ENCODE measurements around the gene GOT2. TPM values are rescaled to one million over a fixed set of nuclear protein-coding genes. Genes with fewer than 3 reads are reported as not detected.
"Not testable (repeated sequence)": the region's sequence is repeated elsewhere in the genome, so short reads cannot be mapped to it uniquely, and the experiment has no call there.

GOT2 gene
- 100 to 1,000 TPM in 2 of 4 donors, 10 to 100 TPM in 2; 48.4 to 108 (median 100) TPM for polyA plus RNA-seq (ENCODE audit: insufficient read length in 4 of 4)

- peak; percentile 47 to 72 (median 65) for DNase-seq (ENCODE audit: low read depth in 4 of 4, low spot score in 3 of 4)
These were observed at the start of gene GOT2 for GRCh38 chr16:58733671-58734458. Gene GOT2, minus strand, starts transcription at chr16:58734316. Its CDS starts 88 bp downstream, at chr16:58734228.

DNA sequence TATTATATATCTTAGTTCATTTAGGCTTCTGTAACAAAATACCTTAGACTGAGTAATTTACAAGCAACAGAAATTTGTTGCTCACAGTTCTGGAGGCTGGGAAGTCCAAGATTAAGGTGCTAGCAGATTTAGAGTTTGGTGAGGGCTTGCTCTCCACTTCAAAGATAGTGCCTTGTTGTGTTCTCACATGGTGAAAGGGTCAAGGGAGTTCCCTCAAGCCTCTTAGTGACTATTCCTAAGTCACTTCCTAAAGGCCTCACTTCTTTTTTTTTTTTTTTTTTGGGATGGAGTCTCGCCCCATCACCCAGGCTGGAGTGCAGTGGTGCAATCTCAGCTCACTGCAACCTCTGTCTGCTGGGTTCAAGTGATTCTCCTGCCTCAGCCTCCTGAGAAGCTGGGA, 45.2 kb upstream of the GOT2 start:
- DNase-seq (ENCODE audit: low read depth in 4 of 4, low spot score in 3 of 4) = not testable (repeated sequence)

DNA sequence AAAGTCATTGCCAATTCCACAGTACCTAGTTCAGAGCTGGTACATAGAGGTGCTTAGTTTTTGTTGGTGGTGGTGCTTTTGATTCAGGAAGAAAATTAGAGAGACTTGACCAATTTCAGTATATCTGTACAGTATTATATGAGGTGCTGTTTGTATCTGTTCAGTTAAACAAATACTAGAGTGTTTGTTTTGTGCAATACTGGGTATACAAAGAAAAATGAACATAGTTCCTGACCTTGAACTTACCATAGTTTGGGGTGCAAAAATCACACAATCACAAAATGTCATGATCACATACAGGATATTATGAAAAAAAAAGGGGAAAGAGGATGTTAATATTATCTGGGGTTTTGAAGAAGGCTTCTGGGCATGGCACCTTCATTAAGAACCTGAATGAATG, 39.8 kb upstream of the GOT2 start:
- no peak for DNase-seq (ENCODE audit: low read depth in 4 of 4, low spot score in 3 of 4)

DNA sequence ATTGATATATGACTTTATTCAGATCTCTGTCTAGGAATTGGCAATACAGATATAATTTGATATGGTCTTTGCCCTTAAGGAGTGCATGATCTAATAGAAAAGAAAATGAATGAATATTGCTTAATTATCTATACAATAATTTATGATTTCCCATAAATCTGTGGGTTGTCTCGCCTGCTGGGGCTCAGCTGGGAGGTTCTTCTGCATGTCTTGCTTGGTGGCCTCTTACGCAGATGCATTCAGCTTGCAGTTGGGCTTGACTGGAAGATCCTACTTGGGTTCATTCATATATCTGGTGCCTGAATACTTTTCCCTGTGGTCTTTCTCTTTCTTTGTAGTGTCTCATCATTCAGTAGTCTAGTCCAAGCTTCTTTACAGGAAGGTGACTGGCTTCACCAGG, 34.0 kb upstream of the GOT2 start:
- no peak for DNase-seq (ENCODE audit: low read depth in 4 of 4, low spot score in 3 of 4)

DNA sequence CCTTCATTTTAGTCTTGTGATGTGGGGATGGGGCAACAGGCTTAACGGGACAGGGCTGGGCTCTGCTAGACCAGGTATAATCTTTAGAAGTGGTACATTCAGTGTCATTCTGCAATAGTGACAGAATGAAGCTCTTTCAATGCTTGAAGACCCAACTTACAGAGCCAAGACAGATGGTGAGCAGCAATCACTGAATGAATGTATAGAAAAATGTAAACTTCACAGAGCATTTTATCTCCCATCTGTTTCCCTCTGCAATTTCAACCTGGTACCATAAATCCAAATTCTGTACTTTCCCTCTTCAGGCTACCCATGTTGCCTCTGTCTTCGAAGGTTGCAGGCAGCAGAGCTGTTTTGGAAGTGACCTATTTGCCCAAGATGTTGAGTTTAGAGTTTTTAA, 33.5 kb upstream of the GOT2 start:
- DNase-seq (ENCODE audit: low read depth in 4 of 4, low spot score in 3 of 4) = no peak

- no peak for DNase-seq (ENCODE audit: low read depth in 4 of 4, low spot score in 3 of 4)
These were observed 22.7 kb upstream of the GOT2 start for GRCh38 chr16:58756650-58757332.

GRCh38 chr16:58755989-58756649, 22.0 kb upstream of the GOT2 start:
- peak in 3 of 4 donors; percentile 35 to 61 (median 45) for DNase-seq (ENCODE audit: low read depth in 4 of 4, low spot score in 3 of 4)

DNA sequence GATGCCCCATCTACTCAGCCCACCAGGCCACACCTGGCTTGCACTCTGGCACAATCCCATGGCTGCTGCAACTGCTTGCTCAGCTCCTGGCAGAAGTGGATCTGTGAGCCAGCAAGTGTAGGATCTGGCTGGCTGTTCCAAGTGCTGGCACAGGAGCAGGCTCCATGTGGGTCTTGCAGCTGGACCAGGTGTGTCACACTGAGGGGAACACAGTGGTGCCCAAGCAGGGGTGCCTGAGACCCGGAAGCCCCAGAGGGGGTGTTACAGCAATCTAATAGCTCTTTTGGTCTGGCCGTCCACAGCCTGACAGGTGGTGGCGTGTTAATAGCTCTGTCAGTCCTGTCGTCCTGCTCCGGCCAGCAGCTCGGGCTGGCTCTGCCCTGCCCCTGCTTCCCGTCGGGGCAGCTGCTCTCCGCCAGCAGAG, 19.6 kb upstream of the GOT2 start:
- no peak for DNase-seq (ENCODE audit: low read depth in 4 of 4, low spot score in 3 of 4)

- DNase-seq (ENCODE audit: low read depth in 4 of 4, low spot score in 3 of 4) = no peak
These were observed 10.4 kb upstream of the GOT2 start for GRCh38 chr16:58744497-58744896.

- DNase-seq (ENCODE audit: low read depth in 4 of 4, low spot score in 3 of 4) = no peak
These were observed 7.9 kb upstream of the GOT2 start for GRCh38 chr16:58741976-58742375.

DNA sequence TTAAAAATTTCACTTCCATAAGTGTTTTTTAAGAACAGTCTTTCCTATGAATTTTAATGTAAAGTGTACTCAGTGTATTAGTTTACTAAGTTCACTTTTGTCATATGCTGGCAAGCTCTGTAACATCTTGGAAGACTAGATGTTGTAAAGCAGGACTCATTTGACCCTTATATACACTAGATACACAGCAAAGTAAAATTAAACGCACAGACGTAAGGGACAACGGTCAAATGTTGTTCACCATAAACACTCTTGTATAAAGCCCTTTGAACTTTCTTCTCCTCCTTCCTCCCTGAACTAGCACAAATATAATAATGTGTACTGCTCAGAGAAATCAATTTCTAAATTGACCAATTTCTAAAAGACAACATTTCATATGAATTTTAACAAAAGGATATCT, 7.0 kb upstream of the GOT2 start:
- DNase-seq (ENCODE audit: low read depth in 4 of 4, low spot score in 3 of 4) = no peak

DNA sequence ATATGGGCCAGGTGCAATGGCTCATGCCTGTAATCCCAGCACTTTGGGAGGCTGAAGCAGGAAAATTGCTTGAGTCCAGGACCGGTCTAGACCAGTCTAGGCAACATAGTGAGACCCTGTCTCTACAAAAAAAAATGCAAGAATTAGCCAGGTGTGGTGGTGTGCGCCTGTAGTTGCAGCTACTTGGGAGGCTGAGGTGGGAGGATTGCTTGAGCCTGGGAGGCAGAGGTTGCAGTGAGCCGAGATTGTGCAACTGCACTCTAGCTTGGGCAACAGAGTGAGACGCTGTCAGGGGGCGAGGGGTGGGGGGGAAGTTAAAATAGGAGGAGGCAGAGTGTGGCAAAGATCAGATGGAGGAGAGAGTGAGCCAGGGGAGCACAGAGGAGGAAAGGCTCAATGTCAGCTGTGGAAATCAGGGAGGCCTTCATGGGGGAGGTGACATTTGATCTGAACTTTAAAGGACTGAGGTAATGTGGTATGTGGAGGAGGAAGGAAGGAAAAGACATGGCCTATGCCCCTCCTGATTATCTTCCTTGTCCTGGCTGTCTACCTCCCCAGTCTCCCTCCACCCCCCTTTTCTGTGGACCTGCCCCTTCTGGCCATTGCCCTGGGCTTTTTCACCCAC, 4.7 kb upstream of the GOT2 start:
- DNase-seq (ENCODE audit: low read depth in 4 of 4, low spot score in 3 of 4) = no peak

DNA sequence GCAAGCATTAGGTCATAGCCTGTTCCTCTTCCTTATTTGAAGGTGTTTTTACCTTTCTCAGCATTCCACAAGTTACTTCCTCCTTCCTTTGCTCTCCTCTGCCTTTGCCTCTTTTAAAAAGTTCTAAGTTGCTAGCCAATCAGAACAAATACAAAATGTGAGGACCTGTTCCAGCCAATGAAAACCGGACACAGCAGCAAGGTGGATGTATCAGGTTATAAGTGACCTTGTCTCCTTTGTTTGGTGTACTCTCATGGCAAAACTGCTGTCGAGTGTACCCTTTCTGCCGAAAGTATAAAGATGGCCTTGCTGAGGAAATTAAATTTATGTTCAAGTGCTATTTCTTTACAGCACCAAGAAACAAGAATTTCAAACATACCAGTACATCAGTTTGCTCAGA, 2.2 kb upstream of the GOT2 start:
- not testable (repeated sequence) for DNase-seq (ENCODE audit: low read depth in 4 of 4, low spot score in 3 of 4)

GRCh38 chr16:58734459-58734787, 307 bp upstream of the GOT2 start:
- no peak for DNase-seq (ENCODE audit: low read depth in 4 of 4, low spot score in 3 of 4)

- DNase-seq (ENCODE audit: low read depth in 4 of 4, low spot score in 3 of 4) = no peak
These were observed 857 bp downstream of the GOT2 start for GRCh38 chr16:58733248-58733670.

DNA sequence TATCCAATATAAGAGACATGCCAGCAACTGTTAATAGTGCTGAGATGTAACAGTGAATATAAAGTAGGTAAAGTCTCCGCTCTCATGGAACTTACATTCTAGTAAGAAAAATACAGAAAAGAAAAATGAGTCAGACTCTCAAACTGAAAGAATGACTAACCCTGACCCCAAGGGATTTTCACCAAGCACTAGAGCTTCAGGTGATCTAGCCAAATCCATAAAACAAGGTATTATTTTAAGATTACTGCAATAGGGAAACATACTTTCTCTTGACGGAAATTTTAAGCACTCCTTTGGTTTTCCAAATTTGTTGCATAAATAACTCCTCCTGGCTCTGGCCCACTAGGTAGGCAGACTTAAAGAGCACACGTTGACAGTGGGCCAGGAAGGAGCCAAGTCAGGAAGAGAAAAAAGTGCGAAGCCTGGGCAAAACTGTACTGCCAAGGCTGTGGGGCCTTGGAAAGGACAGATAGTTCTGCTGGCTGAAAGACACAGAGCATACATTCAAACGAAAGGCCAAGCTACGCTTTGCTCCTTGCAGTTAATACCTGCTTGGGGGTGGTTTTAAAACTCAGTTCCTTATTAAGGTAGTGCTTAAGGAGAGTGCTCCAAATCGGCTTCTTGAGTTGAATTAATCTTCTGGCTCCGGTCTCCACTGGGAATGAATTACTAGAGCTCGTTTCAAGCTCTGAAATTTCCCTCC, 1.4 kb downstream of the GOT2 start:
- no peak for DNase-seq (ENCODE audit: low read depth in 4 of 4, low spot score in 3 of 4)

- no peak for DNase-seq (ENCODE audit: low read depth in 4 of 4, low spot score in 3 of 4)
These were observed 3.3 kb downstream of the GOT2 start for GRCh38 chr16:58730724-58731370.

DNA sequence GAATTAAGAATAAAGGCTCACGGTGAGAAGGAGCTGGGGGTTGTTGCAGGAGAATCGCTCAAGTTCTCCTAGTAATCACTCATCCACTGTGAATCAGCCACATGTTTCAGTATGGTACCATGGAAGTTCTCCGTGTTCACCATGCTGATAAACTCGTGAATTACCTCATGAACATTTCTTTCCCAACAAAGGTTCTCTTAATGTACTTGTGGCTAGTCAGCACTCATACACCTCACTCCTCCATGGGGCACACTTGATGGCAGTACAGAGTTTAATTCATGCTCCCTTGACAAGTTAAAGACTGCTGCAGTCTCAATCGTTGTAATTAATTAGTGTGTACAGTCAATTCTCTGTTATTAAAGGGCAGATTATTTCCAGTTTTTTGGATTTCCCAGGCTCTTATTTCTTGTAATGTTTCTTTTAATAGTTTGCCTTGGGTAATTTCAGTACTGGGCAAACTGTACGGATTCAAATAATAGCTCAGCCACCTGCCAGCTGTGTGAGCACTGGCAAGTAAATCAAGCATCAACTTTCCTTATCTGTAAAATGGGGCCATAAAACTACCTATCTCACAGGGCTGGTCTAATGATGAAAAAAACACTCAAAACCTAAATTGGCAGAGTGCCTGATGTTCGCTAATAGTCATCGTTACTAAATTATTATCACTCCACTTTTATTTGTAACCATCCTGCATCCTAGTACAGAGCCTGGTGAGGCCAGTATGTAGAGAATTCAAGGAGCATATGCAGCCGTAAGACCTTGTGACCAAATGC, 6.1 kb downstream of the GOT2 start:
- DNase-seq (ENCODE audit: low read depth in 4 of 4, low spot score in 3 of 4) = no peak
